ENCODE results near the gene ALG3. TPM values are rescaled to one million over a fixed set of nuclear protein-coding genes. Genes with fewer than 3 reads are reported as not detected.
A peak's percentile ranks its signal among the peaks of the same experiment; 100 is the strongest.
"Not testable (repeated sequence)": the region's sequence is repeated elsewhere in the genome, so short reads cannot be mapped to it uniquely, and the experiment has no call there.

ALG3 gene
- total and polyA plus RNA-seq, 9 of the 15 experiments (the other 6 are each of a cell fraction or from before 2014, with no cell fraction given): 37.5 to 107 (median 80.1) TPM

DNA sequence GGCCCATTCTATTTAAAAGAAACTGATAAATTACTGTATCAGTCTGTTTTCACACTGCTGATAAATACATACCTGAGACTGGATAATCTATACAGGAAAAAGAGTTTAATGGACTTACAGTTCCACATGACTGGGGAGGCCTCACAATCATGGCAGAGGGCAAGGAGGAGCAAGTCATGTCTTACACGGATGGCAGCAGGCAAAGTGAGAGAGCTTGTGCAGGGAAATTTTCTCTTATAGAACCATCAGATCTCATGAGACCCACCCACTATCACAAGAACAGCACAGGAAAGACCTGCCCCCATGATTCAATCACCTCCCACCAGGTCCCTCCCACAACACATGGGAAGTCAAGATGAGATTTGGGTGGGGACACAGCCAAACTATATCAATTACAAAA is 18.5 kb upstream of the ALG3 start:
- H4K20me1 ChIP-seq (replicated peaks; ENCODE audit: control insufficient read depth, insufficient read depth, low read length); H3K27ac ChIP-seq (ENCODE audit: extremely low read depth, low read depth, low read length); H3K9ac ChIP-seq (ENCODE audit: insufficient read depth in 1 of 2, low read depth in 2 of 2, low read length in 2 of 2); H3K4me1 ChIP-seq (replicated peaks in 1 of 2; ENCODE audit: control insufficient read depth in 2 of 2, insufficient read depth in 2 of 2, low read length in 2 of 2); in situ Hi-C loops (cut with MboI); H3K4me2 ChIP-seq (ENCODE audit: insufficient read depth, low read length); H3K79me2 ChIP-seq (ENCODE audit: control insufficient read depth, insufficient read depth, low read length); FAIRE-seq; H2AFZ ChIP-seq (ENCODE audit: low read depth, low read length); DNase-seq (ENCODE audit: extremely low read depth in 1 of 4, low spot score in 3 of 4); H3K9me3 ChIP-seq (replicated peaks; ENCODE audit: control insufficient read depth, insufficient read depth, low read depth, low read length); BruUV-seq (replicated peaks); H3K36me3 ChIP-seq (ENCODE audit: control insufficient read depth, insufficient read depth, low read length); H3K9me1 ChIP-seq (ENCODE audit: control insufficient read depth, insufficient read depth, low read length); H3K27me3 ChIP-seq (ENCODE audit: control insufficient read depth in 2 of 2, insufficient read depth in 2 of 2, low read length in 2 of 2); ATAC-seq; H3K4me3 ChIP-seq; intact Hi-C loops (cut with micrococcal nuclease); POLR2A ChIA-PET; CTCF ChIA-PET (ENCODE audit: low intra/inter-chr PET ratio): not testable (repeated sequence)
- peak; percentile 98 for TF ChIP-seq ZNF431 (CRISPR knock-in tag; IDR thresholded peaks at IDR 0.05)
- 13% methylated on average over 1 of the region's 1 CpG for WGBS (ENCODE audit: insufficient coverage, low coverage, missing lambda C conversion rate)

DNA sequence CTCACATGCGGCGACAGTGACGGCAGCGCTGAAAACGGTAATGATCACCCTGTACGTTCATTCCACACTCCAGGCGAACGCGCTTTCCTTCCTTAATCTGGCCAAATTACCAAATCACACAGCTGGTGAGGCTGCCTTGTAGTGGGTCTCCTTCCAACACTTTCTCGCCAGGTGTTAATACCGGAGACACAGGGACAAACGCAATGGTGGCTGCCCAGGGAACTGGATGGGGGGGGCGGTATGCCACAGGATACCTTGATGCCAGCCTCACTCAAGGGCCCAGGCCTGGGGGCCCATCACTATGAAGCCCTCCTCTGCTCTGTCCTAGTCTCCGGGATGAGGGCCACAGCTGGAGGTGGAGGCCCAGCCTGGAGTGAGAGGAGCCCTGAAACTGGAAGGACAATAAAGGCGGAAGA is 14.0 kb upstream of the ALG3 start:
- no peak for DNase-seq (ENCODE audit: extremely low read depth in 1 of 4, low spot score in 3 of 4)
- no peaks in the 10 kb centered on the region for H3K9me3 ChIP-seq (replicated peaks; ENCODE audit: control insufficient read depth, insufficient read depth, low read depth, low read length)
- H3K4me3 ChIP-seq: no peak overlapping the region
- H2AFZ ChIP-seq (ENCODE audit: low read depth, low read length): no peak overlapping the region
- H3K27ac ChIP-seq (ENCODE audit: extremely low read depth, low read depth, low read length): no peak overlapping the region
- no peak overlapping the region for H3K4me2 ChIP-seq (ENCODE audit: insufficient read depth, low read length)
- ATAC-seq: no peak
- CTCF ChIA-PET (ENCODE audit: low intra/inter-chr PET ratio): no interaction called here
- no peaks in the 10 kb centered on the region for H3K36me3 ChIP-seq (ENCODE audit: control insufficient read depth, insufficient read depth, low read length)
- no peak overlapping the region for H3K9ac ChIP-seq (ENCODE audit: insufficient read depth in 1 of 2, low read depth in 2 of 2, low read length in 2 of 2)
- peaks cover 14 to 36% of the 10 kb centered on the region in 2 experiments; a peak in 4 of 5 replicates for H3K4me1 ChIP-seq (replicated peaks in 1 of 2; ENCODE audit: control insufficient read depth in 2 of 2, insufficient read depth in 2 of 2, low read length in 2 of 2)
- no peak for FAIRE-seq
- BruUV-seq (replicated peaks): no TSS peak
- no peaks in the 10 kb centered on the region for H3K79me2 ChIP-seq (ENCODE audit: control insufficient read depth, insufficient read depth, low read length)
- no peaks in the 10 kb centered on the region for H3K9me1 ChIP-seq (ENCODE audit: control insufficient read depth, insufficient read depth, low read length)
- H3K27me3 ChIP-seq (ENCODE audit: control insufficient read depth in 2 of 2, insufficient read depth in 2 of 2, low read length in 2 of 2): peaks cover 10 to 31% of the 10 kb centered on the region in 2 experiments; a peak in 4 of 5 replicates
- intact Hi-C loops (cut with micrococcal nuclease) (no loop called here), in situ Hi-C loops (cut with MboI) (no loop called here)
- WGBS (ENCODE audit: insufficient coverage, low coverage, missing lambda C conversion rate): 43% methylated on average over 15 of the region's 15 CpGs
- peaks cover 22% of the 10 kb centered on the region for H4K20me1 ChIP-seq (replicated peaks; ENCODE audit: control insufficient read depth, insufficient read depth, low read length)
- POLR2A ChIA-PET: no interaction called here
- TF ChIP-seq, protein P1, sequence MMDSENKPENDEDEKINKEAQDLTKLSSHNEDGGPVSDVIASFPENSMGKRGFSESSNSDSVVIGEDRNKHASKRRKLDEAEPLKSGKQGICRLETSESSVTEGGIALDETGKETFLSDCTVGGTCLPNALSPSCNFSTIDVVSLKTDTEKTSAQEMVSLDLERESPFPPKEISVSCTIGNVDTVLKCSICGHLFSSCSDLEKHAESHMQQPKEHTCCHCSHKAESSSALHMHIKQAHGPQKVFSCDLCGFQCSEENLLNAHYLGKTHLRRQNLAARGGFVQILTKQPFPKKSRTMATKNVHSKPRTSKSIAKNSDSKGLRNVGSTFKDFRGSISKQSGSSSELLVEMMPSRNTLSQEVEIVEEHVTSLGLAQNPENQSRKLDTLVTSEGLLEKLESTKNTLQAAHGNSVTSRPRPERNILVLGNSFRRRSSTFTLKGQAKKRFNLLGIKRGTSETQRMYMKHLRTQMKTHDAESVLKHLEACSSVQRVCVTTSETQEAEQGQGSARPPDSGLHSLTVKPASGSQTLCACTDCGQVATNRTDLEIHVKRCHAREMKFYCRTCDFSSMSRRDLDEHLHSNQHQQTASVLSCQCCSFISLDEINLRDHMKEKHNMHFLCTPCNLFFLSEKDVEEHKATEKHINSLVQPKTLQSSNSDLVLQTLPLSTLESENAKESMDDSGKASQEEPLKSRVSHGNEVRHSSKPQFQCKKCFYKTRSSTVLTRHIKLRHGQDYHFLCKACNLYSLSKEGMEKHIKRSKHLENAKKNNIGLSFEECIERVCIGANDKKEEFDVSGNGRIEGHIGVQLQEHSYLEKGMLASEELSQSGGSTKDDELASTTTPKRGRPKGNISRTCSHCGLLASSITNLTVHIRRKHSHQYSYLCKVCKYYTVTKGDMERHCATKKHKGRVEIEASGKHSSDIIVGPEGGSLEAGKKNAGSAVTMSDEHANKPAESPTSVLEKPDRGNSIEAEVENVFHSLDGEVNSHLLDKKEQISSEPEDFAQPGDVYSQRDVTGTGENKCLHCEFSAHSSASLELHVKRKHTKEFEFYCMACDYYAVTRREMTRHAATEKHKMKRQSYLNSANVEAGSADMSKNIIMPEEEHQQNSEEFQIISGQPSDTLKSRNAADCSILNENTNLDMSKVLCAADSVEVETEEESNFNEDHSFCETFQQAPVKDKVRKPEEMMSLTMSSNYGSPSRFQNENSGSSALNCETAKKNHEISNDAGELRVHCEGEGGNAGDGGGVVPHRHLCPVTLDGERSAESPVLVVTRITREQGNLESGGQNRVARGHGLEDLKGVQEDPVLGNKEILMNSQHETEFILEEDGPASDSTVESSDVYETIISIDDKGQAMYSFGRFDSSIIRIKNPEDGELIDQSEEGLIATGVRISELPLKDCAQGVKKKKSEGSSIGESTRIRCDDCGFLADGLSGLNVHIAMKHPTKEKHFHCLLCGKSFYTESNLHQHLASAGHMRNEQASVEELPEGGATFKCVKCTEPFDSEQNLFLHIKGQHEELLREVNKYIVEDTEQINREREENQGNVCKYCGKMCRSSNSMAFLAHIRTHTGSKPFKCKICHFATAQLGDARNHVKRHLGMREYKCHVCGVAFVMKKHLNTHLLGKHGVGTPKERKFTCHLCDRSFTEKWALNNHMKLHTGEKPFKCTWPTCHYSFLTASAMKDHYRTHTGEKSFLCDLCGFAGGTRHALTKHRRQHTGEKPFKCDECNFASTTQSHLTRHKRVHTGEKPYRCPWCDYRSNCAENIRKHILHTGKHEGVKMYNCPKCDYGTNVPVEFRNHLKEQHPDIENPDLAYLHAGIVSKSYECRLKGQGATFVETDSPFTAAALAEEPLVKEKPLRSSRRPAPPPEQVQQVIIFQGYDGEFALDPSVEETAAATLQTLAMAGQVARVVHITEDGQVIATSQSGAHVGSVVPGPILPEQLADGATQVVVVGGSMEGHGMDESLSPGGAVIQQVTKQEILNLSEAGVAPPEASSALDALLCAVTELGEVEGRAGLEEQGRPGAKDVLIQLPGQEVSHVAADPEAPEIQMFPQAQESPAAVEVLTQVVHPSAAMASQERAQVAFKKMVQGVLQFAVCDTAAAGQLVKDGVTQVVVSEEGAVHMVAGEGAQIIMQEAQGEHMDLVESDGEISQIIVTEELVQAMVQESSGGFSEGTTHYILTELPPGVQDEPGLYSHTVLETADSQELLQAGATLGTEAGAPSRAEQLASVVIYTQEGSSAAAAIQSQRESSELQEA (IDR thresholded peaks at IDR 0.05; ENCODE audit: low read depth): no peak
- no peak for TF ChIP-seq PRPF4 (IDR thresholded peaks at IDR 0.05; ENCODE audit: insufficient read depth, low read depth, low read length, poor library complexity, severe bottlenecking)
- TF ChIP-seq NEUROD1 (IDR thresholded peaks at IDR 0.05; ENCODE audit: borderline replicate concordance, low read depth, low read length, partially characterized antibody): no peak
- no peak for TF ChIP-seq JUND (IDR thresholded peaks at IDR 0.05; ENCODE audit: borderline replicate concordance, low read depth, low read length)
- TF ChIP-seq JUND (tag; IDR thresholded peaks at IDR 0.05; ENCODE audit: borderline replicate concordance, low read depth, low read length): no peak

Measured in K562 (cell line).